ENCODE data around the gene MYH11. TPM values are rescaled to one million over a fixed set of nuclear protein-coding genes. Genes with fewer than 3 reads are reported as not detected.
A peak's percentile ranks its signal among the peaks of the same experiment; 100 is the strongest.

MYH11 gene
- total and polyA plus RNA-seq, 8 donors: 47.3 to 208 (median 124) TPM

DNA sequence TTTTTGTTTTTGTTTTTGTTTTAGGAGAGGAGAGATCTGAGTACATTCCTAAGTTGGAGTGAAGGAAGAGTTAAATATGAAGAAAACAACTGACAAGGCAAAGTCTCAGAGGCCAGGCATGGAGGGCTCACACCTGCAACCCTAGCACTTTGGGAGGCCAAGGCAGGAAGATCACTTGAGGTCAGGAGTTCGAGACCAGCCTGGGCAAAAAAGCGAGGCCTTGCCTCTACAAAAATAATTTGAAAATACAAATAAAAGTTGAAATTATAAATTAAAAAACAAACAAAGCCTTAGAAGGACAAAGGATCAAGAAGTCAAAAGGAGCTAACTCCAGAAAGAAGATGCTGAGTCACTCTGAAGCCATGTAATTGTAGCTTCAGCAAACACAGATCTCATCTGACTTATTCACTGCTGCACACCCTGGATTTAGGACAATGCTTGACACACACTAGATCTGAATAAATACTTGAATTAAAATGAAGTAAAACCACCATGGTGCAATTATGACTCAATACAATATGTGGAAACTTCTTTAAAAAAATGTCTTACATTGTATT, 22.5 kb upstream of the MYH11 start:
- intact Hi-C loops (cut with DNase I): loop anchor here in 1 of 2 donors (10.0 kb wide), 1 partner anchor 245 kb away; no protein-coding TSS in a partner anchor
- DNase-seq: no peak
- Histone ChIP-seq H3K9me3 (no peaks in the 10 kb centered on the region), H3K4me3 (no peak overlapping the region), H3K4me1 (peaks cover 3 to 19% of the 10 kb centered on the region in 2 donors), H3K36me3 (peaks cover 0 to 55% of the 10 kb centered on the region in 2 donors), H3K27ac (peak overlapping the region; percentile 14 to 40), H3K27me3 (no peaks in the 10 kb centered on the region)
- peak; percentile 77 for ATAC-seq
- no peak for TF ChIP-seq CTCF (IDR thresholded peaks at IDR 0.05)

DNA sequence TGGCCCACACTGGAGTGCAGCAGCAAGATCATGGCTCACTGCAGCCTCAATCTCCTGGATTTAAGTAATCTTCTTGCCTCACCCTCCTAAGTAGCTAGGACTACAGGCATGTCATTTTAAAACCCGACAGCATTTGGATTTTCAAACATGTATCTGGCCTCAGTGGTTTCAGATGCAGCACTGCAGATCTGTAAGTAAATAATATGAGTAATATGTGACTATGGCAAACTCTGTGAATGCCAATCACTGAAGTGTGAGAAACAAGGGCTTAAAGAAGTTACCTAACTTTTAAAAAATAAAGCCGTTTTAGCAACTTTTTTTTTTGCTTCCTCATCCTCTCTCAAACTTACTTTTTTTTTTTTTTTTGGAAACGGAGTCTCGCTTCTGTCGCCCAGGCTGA, 19.7 kb upstream of the MYH11 start:
- no peak for DNase-seq
- Histone ChIP-seq H3K27ac (no peak overlapping the region), H3K4me1 (peaks cover 3 to 19% of the 10 kb centered on the region in 2 donors), H3K36me3 (peaks cover 0 to 49% of the 10 kb centered on the region in 2 donors), H3K4me3 (no peak overlapping the region), H3K9me3 (no peaks in the 10 kb centered on the region), H3K27me3 (no peaks in the 10 kb centered on the region)
- no peak for ATAC-seq
- intact Hi-C loops (cut with DNase I): loop anchor here in 1 of 2 donors (10.0 kb wide), 1 partner anchor 248 kb away; no protein-coding TSS in a partner anchor
- TF ChIP-seq CTCF (IDR thresholded peaks at IDR 0.05): no peak

GRCh38 chr16:15874745-15875314, 18.0 kb upstream of the MYH11 start:
- Histone ChIP-seq H3K4me1 (peaks cover 3 to 23% of the 10 kb centered on the region in 2 donors), H3K9me3 (no peaks in the 10 kb centered on the region), H3K27me3 (no peaks in the 10 kb centered on the region), H3K4me3 (no peak overlapping the region), H3K27ac (no peak overlapping the region), H3K36me3 (peaks cover 0 to 57% of the 10 kb centered on the region in 2 donors)
- ATAC-seq: peak; percentile 78
- DNase-seq: peak in 2 of 4 donors; percentile 42 to 49
- TF ChIP-seq CTCF (IDR thresholded peaks at IDR 0.05): peak; percentile 44 to 64
- intact Hi-C loops (cut with DNase I): loop anchor here in 1 of 2 donors (10.0 kb wide), 1 partner anchor 250 kb away; no protein-coding TSS in a partner anchor

DNA sequence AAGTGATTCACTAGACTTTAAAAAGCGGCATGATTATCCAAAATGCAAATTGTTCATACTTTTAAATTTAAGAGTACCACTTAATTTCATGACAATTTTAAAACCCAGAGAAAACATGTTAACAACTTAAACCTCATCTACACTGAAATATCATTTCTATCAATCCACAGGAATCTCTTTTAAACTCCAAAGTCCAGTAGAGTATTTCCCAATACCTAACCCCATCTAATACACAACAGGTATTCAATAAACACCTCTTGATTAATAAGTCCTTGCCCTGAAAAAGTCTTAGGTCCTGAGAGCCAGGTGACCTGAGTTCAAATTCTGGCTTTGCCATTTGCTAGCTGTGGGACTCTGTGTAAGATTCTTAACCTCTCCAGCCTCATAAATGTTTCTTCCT, 16.9 kb upstream of the MYH11 start:
- H3K27ac ChIP-seq: no peak overlapping the region
- DNase-seq: no peak
- no peak overlapping the region for H3K4me3 ChIP-seq
- no peaks in the 10 kb centered on the region for H3K27me3 ChIP-seq
- no peak for TF ChIP-seq CTCF (IDR thresholded peaks at IDR 0.05)
- peaks cover 0 to 15% of the 10 kb centered on the region in 2 donors for H3K4me1 ChIP-seq
- no peaks in the 10 kb centered on the region for H3K9me3 ChIP-seq
- no peak for ATAC-seq
- peaks cover 0 to 68% of the 10 kb centered on the region in 2 donors for H3K36me3 ChIP-seq
- intact Hi-C loops (cut with DNase I): loop anchor here in 1 of 2 donors (10.0 kb wide), 1 partner anchor 251 kb away; no protein-coding TSS in a partner anchor

- ATAC-seq: no peak
- intact Hi-C loops (cut with DNase I): loop anchor here in 1 of 2 donors (10.0 kb wide), 1 partner anchor 252 kb away; no protein-coding TSS in a partner anchor
- DNase-seq: no peak
- no peak for TF ChIP-seq CTCF (IDR thresholded peaks at IDR 0.05)
- Histone ChIP-seq H3K36me3 (peaks cover 0 to 68% of the 10 kb centered on the region in 2 donors), H3K27ac (no peak overlapping the region), H3K4me1 (peaks cover 0 to 13% of the 10 kb centered on the region in 2 donors), H3K4me3 (no peak overlapping the region), H3K9me3 (no peaks in the 10 kb centered on the region), H3K27me3 (no peaks in the 10 kb centered on the region)
Observed at GRCh38 chr16:15873301-15873700, 16.5 kb upstream of the MYH11 start.
